Hepatocyte (in vitro differentiated cells): ENCODE results near the gene ARHGAP10.

ENCODE experiments used
- CTCF ChIP-seq: fragments of 200-600 bp; sonication (generic); IDR thresholded peaks from 2 replicates; pipeline ENCODE4 v1.5.1; 2016; ENCODE audit warnings: antibody characterized with exemption, mild to moderate bottlenecking; ENCODE audit not compliant: poor library complexity
- EZH2 ChIP-seq: fragments of 200-600 bp; sonication (generic); IDR thresholded peaks from 2 replicates; pipeline ENCODE4 v1.6.1; 2016; ENCODE audit warnings: antibody characterized with exemption, mild to moderate bottlenecking, borderline replicate concordance
- EZH2phosphoT487 ChIP-seq: fragments of 200-600 bp; sonication (generic); IDR thresholded peaks from one replicate; pipeline ENCODE4 v1.6.1; 2018; ENCODE audit warnings: antibody characterized with exemption, mild to moderate bottlenecking, low read depth, moderate library complexity; ENCODE audit not compliant: unreplicated experiment, severe bottlenecking

GRCh38 chr4:148116969-148117368 lies 385.1 kb downstream of the ARHGAP10 start:
- TF ChIP-seq EZH2 (no peak), CTCF (no peak), EZH2phosphoT487 (no peak)
